Neural progenitor cell (in vitro differentiated cells): Measurements from ENCODE around the gene CNIH2. TPM values are rescaled to one million over a fixed set of nuclear protein-coding genes. Genes with fewer than 3 reads are reported as not detected.

Source experiments
- DNase-seq: peaks from one replicate; pipeline ENCODE4 v3.0.0-alpha.2; 2016; ENCODE audit warnings: low spot score
- H2AFZ ChIP-seq: fragments of 200-600 bp; sonication (generic); replicated peaks from 2 replicates; pipeline ENCODE4 v1.6.1; 2016; ENCODE audit warnings: antibody characterized with exemption
- H3F3A ChIP-seq: fragments of 200-600 bp; sonication (generic); 2 replicates; pipeline ENCODE4 v1.6.1; 2016; ENCODE audit warnings: antibody characterized with exemption, low read depth
- H3K27ac ChIP-seq: fragments of 200-600 bp; sonication (generic); 2 replicates; pipeline ENCODE4 v1.5.1; 2016; ENCODE audit warnings: mild to moderate bottlenecking
- H3K27me3 ChIP-seq: fragments of 200-600 bp; sonication (generic); 2 replicates; pipeline ENCODE4 v1.6.1; 2016; ENCODE audit warnings: mild to moderate bottlenecking, moderate library complexity
- H3K36me3 ChIP-seq: fragments of 200-600 bp; sonication (generic); 2 replicates; pipeline ENCODE4 v1.5.1; 2016
- H3K4me1 ChIP-seq: fragments of 200-600 bp; sonication (generic); 2 replicates; pipeline ENCODE4 v1.6.1; 2016; ENCODE audit warnings: mixed run types
- H3K4me2 ChIP-seq: fragments of 200-600 bp; sonication (generic); 2 replicates; pipeline ENCODE4 v1.6.1; 2016
- H3K4me3 ChIP-seq: fragments of 200-600 bp; sonication (generic); 2 replicates; pipeline ENCODE4 v1.5.1; 2016
- H3K79me2 ChIP-seq: fragments of 200-600 bp; sonication (generic); 2 replicates; pipeline ENCODE4 v1.6.1; 2016; ENCODE audit warnings: low read depth
- H3K9ac ChIP-seq: fragments of 200-600 bp; sonication (generic); 2 replicates; pipeline ENCODE4 v1.6.1; 2016
- H3K9me3 ChIP-seq: fragments of 200-600 bp; sonication (generic); 2 replicates; pipeline ENCODE4 v1.5.1; 2016; ENCODE audit warnings: low read depth
- H4K20me1 ChIP-seq: fragments of 200-600 bp; sonication (generic); 2 replicates; pipeline ENCODE4 v1.6.1; 2016; ENCODE audit warnings: low read depth
- H3K27ac Mint-ChIP-seq: 3 replicates; pipeline ENCODE4 v1.8.0; 2021; ENCODE audit warnings: mixed read lengths
- H3K27me3 Mint-ChIP-seq: 2 replicates; pipeline ENCODE4 v1.8.0; 2022; ENCODE audit warnings: low read depth, mild to moderate bottlenecking, inconsistent platforms, moderate library complexity, mixed read lengths; ENCODE audit not compliant: insufficient read depth
- H3K36me3 Mint-ChIP-seq: 3 replicates; pipeline ENCODE4 v1.8.0; 2021; ENCODE audit warnings: mixed read lengths
- H3K4me1 Mint-ChIP-seq: 3 replicates; pipeline ENCODE4 v1.8.0; 2021; ENCODE audit warnings: mixed read lengths
- H3K4me3 Mint-ChIP-seq: 3 replicates; pipeline ENCODE4 v1.8.0; 2021; ENCODE audit warnings: mild to moderate bottlenecking, moderate library complexity, mixed read lengths
- H3K9me3 Mint-ChIP-seq: 3 replicates; pipeline ENCODE4 v1.8.0; 2020; ENCODE audit warnings: mixed read lengths
- EZH2 ChIP-seq: fragments of 200-600 bp; sonication (generic); IDR thresholded peaks from 2 replicates; pipeline ENCODE4 v1.6.1; 2017; ENCODE audit warnings: antibody characterized with exemption, mild to moderate bottlenecking, moderate library complexity
- EZH2phosphoT487 ChIP-seq: fragments of 200-600 bp; sonication (generic); IDR thresholded peaks from 2 replicates; pipeline ENCODE4 v1.6.1; 2017; ENCODE audit warnings: antibody characterized with exemption
- total RNA-seq: library from RNA; depleted of rRNA; stranded (reverse); fragments of >200 nt; gene quantifications from 2 replicates; pipeline ENCODE4 v1.2.3, GENCODE V29; 2015; ENCODE audit warnings: low replicate concordance
- TF ChIP-seq, protein P1 (sequence below): fragments of 200-600 bp; sonication (generic); IDR thresholded peaks from 2 replicates; pipeline ENCODE4 v1.5.1; 2017; ENCODE audit warnings: antibody characterized with exemption, mild to moderate bottlenecking

Gene CNIH2
- total RNA-seq, result 5.6 and 5.7 TPM in 2 replicates

DNA sequence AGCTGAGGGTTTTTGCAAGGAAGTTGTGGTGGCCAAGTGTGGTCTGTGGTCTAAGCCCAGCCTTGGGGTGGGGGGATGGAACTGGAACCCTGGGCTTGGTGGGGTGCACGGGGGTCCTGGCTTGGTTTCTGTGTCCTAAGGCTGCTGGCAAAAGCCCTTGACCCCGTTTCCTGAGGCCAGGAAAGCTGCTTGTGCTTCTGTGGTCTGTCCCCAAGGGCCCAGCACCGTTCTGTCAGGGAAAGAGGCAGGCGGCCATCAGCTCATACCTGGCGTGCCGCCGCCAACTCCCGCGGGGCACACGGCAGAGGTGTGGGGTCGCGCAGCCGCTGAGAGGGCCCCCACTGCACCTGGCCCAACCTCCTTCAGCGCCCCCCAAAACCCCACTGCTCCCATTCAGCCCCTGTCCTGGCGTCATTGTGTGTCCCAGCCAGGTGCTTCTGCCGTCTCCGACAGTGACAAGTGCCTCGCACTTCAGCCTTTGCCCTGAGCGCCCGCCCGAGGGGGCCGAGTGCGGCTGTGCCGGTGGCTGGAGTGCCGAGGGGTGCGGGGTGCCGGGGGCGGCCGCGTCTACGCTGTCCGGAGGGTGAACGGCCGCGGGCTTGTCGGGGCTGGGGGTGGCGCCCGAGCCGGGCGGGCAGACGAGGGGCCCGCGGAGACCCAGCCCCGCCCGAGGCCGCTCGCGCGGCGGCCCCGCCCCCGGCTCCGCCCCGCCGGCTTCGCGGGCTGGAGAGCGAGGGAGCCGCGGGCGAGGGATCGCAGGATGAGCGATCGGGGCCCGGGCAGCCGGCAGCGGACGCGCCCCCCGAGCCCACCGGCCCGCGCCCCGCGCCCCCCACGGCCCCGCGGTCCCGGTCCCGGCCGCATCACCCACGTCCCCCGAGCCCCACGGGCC lies at the start of gene CNIH2:
Gene CNIH2, plus strand, starts transcription at position 705 of the 892 bp plus-strand sequence. CDS start 282 bp downstream, outside the sequence.
- Mint-ChIP-seq H3K9me3 (no peaks in the 10 kb centered on the region), H3K4me1 (peaks cover 40% of the 10 kb centered on the region), H3K27ac (peak within 1 kb of the TSS; percentile 85), H3K27me3 (peaks cover 3% of the 10 kb centered on the region), H3K4me3 (peak within 1 kb of the TSS; percentile 91), H3K36me3 (peaks cover 10% of the 10 kb centered on the region)
- Histone ChIP-seq H2AFZ (no peak within 1 kb of the TSS), H3F3A (peaks cover 22% of the 10 kb centered on the region), H3K4me3 (peak within 1 kb of the TSS; percentile 52), H3K79me2 (no peaks in the 10 kb centered on the region), H3K4me2 (peak within 1 kb of the TSS; percentile 91), H3K9ac (no peak within 1 kb of the TSS), H3K9me3 (no peaks in the 10 kb centered on the region), H3K4me1 (peaks cover 18% of the 10 kb centered on the region), H4K20me1 (peaks cover 46% of the 10 kb centered on the region), H3K27ac (no peak within 1 kb of the TSS), H3K27me3 (peaks cover 17% of the 10 kb centered on the region), H3K36me3 (no peaks in the 10 kb centered on the region)
- TF ChIP-seq EZH2phosphoT487 (no peak), EZH2 (no peak)
- TF ChIP-seq, protein P1, sequence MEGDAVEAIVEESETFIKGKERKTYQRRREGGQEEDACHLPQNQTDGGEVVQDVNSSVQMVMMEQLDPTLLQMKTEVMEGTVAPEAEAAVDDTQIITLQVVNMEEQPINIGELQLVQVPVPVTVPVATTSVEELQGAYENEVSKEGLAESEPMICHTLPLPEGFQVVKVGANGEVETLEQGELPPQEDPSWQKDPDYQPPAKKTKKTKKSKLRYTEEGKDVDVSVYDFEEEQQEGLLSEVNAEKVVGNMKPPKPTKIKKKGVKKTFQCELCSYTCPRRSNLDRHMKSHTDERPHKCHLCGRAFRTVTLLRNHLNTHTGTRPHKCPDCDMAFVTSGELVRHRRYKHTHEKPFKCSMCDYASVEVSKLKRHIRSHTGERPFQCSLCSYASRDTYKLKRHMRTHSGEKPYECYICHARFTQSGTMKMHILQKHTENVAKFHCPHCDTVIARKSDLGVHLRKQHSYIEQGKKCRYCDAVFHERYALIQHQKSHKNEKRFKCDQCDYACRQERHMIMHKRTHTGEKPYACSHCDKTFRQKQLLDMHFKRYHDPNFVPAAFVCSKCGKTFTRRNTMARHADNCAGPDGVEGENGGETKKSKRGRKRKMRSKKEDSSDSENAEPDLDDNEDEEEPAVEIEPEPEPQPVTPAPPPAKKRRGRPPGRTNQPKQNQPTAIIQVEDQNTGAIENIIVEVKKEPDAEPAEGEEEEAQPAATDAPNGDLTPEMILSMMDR, result no peak
- DNase-seq, result peak; percentile 82

DNA sequence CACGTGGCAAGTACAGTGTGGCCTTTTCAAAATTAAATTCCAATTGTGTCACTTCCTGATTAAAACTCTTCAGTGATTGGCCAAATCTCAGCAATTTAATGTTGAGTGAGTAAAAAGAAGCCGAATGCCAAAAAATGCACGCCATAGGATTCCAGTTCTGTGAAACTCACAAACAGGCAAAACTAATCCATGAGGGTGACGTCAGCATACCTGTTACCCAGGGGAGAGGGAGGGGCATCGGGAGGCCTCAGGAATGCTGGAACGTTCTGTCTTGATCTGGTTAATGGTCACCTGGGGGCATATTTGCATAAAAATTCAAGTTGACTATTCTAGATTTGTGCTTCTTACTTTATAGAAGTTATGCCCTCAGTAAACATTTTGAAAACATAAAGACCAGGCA lies 49.5 kb upstream of the CNIH2 start:
- H3K27ac ChIP-seq, result no peak overlapping the region
- Mint-ChIP-seq H3K27ac (no peak overlapping the region), H3K36me3 (peaks cover 10% of the 10 kb centered on the region), H3K27me3 (no peaks in the 10 kb centered on the region), H3K4me3 (no peak overlapping the region), H3K4me1 (peaks cover 21% of the 10 kb centered on the region), H3K9me3 (no peaks in the 10 kb centered on the region)
- TF ChIP-seq, protein P1, result no peak
- no peak for TF ChIP-seq EZH2phosphoT487
- no peak for TF ChIP-seq EZH2
- no peaks in the 10 kb centered on the region for H3K79me2 ChIP-seq
- H3K9me3 ChIP-seq, result no peaks in the 10 kb centered on the region
- no peak overlapping the region for H3K9ac ChIP-seq
- no peak overlapping the region for H3K4me3 ChIP-seq
- H3K4me2 ChIP-seq, result no peak overlapping the region
- no peaks in the 10 kb centered on the region for H3K27me3 ChIP-seq
- H3F3A ChIP-seq, result no peaks in the 10 kb centered on the region
- DNase-seq, result no peak
- H3K36me3 ChIP-seq, result no peaks in the 10 kb centered on the region
- H3K4me1 ChIP-seq, result no peaks in the 10 kb centered on the region
- H2AFZ ChIP-seq, result no peak overlapping the region
- H4K20me1 ChIP-seq, result no peaks in the 10 kb centered on the region

DNA sequence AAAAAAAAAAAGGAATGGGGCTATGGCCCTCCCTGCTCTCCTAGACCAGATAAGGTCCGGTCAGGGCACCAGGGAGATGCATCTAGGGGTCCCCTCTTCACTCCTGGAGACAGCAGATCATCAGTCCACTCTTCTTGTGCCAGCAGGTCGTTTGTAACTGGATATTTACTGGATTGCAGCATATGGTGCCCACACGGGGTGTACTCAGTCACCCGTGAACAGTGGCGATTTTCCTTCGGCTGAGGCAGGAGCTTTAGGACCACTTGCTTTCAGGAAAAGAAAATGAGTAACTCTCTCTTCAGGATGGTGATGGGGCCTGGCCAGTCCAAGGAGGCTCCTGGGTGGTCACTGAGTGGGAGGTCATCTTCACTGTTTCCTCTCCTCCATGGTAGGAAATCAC lies 47.8 kb upstream of the CNIH2 start:
- Mint-ChIP-seq H3K9me3 (no peaks in the 10 kb centered on the region), H3K4me3 (no peak overlapping the region), H3K4me1 (peaks cover 21% of the 10 kb centered on the region), H3K27me3 (no peaks in the 10 kb centered on the region), H3K27ac (no peak overlapping the region), H3K36me3 (peaks cover 20% of the 10 kb centered on the region)
- Histone ChIP-seq H2AFZ (no peak overlapping the region), H3K4me1 (no peaks in the 10 kb centered on the region), H4K20me1 (no peaks in the 10 kb centered on the region), H3F3A (no peaks in the 10 kb centered on the region), H3K9me3 (no peaks in the 10 kb centered on the region), H3K9ac (peak overlapping the region; percentile 27), H3K4me3 (no peak overlapping the region), H3K4me2 (no peak overlapping the region), H3K79me2 (no peaks in the 10 kb centered on the region), H3K36me3 (no peaks in the 10 kb centered on the region), H3K27me3 (no peaks in the 10 kb centered on the region), H3K27ac (no peak overlapping the region)
- no peak for DNase-seq
- TF ChIP-seq, protein P1, result no peak
- TF ChIP-seq EZH2, result no peak
- TF ChIP-seq EZH2phosphoT487, result no peak
